ENCODE results near the gene HACD2. TPM values are rescaled to one million over a fixed set of nuclear protein-coding genes. Genes with fewer than 3 reads are reported as not detected.
"Not testable (repeated sequence)": the region's sequence is repeated elsewhere in the genome, so short reads cannot be mapped to it uniquely, and the experiment has no call there.

HACD2 gene
- total RNA-seq, 5 donors from 2014 or later (not counting 1 experiment from before 2014, with no cell fraction given): 18.2 to 23.2 (median 20.7) TPM

DNA sequence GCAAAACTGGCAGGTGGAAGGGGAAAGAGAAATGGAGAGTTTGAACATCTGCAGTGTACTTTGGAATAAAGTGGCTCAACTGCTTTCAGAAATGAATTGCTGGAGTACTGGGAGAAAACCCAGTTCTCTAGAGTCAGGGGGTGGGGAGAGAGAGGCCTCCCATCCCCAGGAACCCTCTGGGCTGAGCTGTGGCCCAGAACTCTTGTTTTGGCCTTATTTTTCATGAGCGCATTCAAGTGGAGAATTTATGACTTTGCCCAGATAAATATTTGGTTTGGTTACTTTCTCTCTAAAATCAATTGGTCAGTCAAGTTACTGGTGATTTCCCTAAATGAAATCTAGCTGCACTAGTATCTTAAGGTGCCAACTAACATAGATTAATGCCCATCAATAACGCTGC is 28.7 kb upstream of the HACD2 start:
- no peak overlapping the region for H3K4me3 ChIP-seq (ENCODE audit: control insufficient read depth in 1 of 2, extremely low read depth in 1 of 2, low read length in 1 of 2)
- Mint-ChIP-seq H3K36me3 (peaks cover 16% of the 10 kb centered on the region), H3K4me1 (peaks cover 0 to 5% (median 0%) of the 10 kb centered on the region in 3 donors), H3K27ac (no peak overlapping the region), H3K4me3 (no peak overlapping the region), H3K27me3 (no peaks in the 10 kb centered on the region), H3K9me3 (no peaks in the 10 kb centered on the region)
- no CpG with 5 or more reads among the region's 2 CpGs for WGBS (ENCODE audit: insufficient coverage)
- POLR2A ChIA-PET: no interaction called here
- H3K9me3 ChIP-seq: no peaks in the 10 kb centered on the region
- CTCF ChIA-PET: no interaction called here
- DNase-seq (no peak), ATAC-seq (replicated peaks in 1 of 4) (no peak)
- H3K36me3 ChIP-seq (ENCODE audit: control insufficient read depth in 2 of 2, extremely low read depth in 1 of 2, insufficient read depth in 1 of 2, low read length in 1 of 2): peaks cover 9% of the 10 kb centered on the region in 2 donors
- no peak overlapping the region for H3K27ac ChIP-seq (ENCODE audit: low read length)
- no peaks in the 10 kb centered on the region for H3K4me1 ChIP-seq (ENCODE audit: control insufficient read depth in 1 of 2, extremely low read depth in 1 of 2, insufficient read depth in 2 of 2, low read length in 2 of 2)
- no peaks in the 10 kb centered on the region for H3K27me3 ChIP-seq (replicated peaks in 1 of 2; ENCODE audit: control insufficient read depth in 2 of 2, extremely low read depth in 1 of 2, insufficient read depth in 2 of 2, low read length in 1 of 2)

DNA sequence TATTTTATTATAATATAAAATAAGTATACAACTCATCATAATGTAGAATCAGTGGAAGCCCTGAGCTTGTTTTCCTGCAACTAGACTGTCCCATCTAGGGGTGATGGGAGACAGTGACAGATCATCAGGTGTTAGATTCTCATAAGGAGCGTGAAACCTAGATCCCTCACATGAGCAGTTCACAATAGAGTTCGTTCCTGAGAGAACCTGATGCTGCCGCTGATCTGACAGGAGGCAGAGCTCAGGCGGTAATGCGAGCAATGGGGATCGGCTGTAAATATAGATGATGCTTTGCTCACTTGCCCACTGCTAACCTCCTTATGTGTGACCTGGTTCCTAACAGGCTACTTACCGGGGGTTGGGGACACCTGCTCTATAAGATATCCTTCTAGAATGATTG is 26.8 kb upstream of the HACD2 start:
- H3K9me3 ChIP-seq; H3K4me3 ChIP-seq (ENCODE audit: control insufficient read depth in 1 of 2, extremely low read depth in 1 of 2, low read length in 1 of 2); H3K27me3 ChIP-seq (replicated peaks in 1 of 2; ENCODE audit: control insufficient read depth in 2 of 2, extremely low read depth in 1 of 2, insufficient read depth in 2 of 2, low read length in 1 of 2); H3K27me3 Mint-ChIP-seq; ATAC-seq (replicated peaks in 1 of 4); H3K36me3 ChIP-seq (ENCODE audit: control insufficient read depth in 2 of 2, extremely low read depth in 1 of 2, insufficient read depth in 1 of 2, low read length in 1 of 2); DNase-seq; H3K9me3 Mint-ChIP-seq; H3K27ac ChIP-seq (ENCODE audit: low read length); H3K27ac Mint-ChIP-seq; CTCF ChIA-PET; H3K4me1 Mint-ChIP-seq; POLR2A ChIA-PET; H3K4me1 ChIP-seq (ENCODE audit: control insufficient read depth in 1 of 2, extremely low read depth in 1 of 2, insufficient read depth in 2 of 2, low read length in 2 of 2); H3K4me3 Mint-ChIP-seq: not testable (repeated sequence)
- no CpG with 5 or more reads among the region's 7 CpGs for WGBS (ENCODE audit: insufficient coverage)
- peaks cover 16% of the 10 kb centered on the region for H3K36me3 Mint-ChIP-seq

DNA sequence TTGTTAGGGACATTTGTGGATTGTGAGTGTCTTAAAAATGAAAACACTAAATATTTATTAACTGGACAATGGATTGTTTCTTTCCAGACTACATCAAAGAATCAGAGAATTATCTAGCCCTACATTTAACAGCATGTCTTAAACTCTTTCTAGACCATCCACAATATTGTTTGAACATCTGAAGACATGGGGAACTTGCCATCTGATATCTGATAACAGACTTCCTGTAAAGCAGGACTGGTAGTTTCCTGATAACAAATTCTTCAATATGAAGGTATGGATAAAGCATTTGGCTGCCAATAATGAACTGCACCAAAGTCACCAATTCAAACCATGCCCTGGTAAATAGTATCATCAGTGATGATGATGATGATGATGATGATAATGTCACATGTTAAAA is 26.2 kb upstream of the HACD2 start:
- DNase-seq (no peak), ATAC-seq (replicated peaks in 1 of 4) (no peak)
- H3K27me3 Mint-ChIP-seq: no peaks in the 10 kb centered on the region
- CTCF ChIA-PET: no interaction called here
- Histone ChIP-seq H3K4me3 (ENCODE audit: control insufficient read depth in 1 of 2, extremely low read depth in 1 of 2, low read length in 1 of 2) (no peak overlapping the region), H3K36me3 (ENCODE audit: control insufficient read depth in 2 of 2, extremely low read depth in 1 of 2, insufficient read depth in 1 of 2, low read length in 1 of 2) (peaks cover 9% of the 10 kb centered on the region in 2 donors), H3K9me3 (no peaks in the 10 kb centered on the region), H3K27me3 (replicated peaks in 1 of 2; ENCODE audit: control insufficient read depth in 2 of 2, extremely low read depth in 1 of 2, insufficient read depth in 2 of 2, low read length in 1 of 2) (no peaks in the 10 kb centered on the region), H3K4me1 (ENCODE audit: control insufficient read depth in 1 of 2, extremely low read depth in 1 of 2, insufficient read depth in 2 of 2, low read length in 2 of 2) (no peaks in the 10 kb centered on the region), H3K27ac (ENCODE audit: low read length) (no peak overlapping the region)
- no peak overlapping the region for H3K27ac Mint-ChIP-seq
- H3K9me3 Mint-ChIP-seq: no peaks in the 10 kb centered on the region
- peaks cover 16% of the 10 kb centered on the region for H3K36me3 Mint-ChIP-seq
- peaks cover 0 to 7% (median 4%) of the 10 kb centered on the region in 3 donors for H3K4me1 Mint-ChIP-seq
- no peak overlapping the region for H3K4me3 Mint-ChIP-seq
- POLR2A ChIA-PET: no interaction called here

- no peak for DNase-seq
- Mint-ChIP-seq H3K4me3 (no peak overlapping the region), H3K4me1 (peaks cover 0 to 7% (median 4%) of the 10 kb centered on the region in 3 donors), H3K27ac (no peak overlapping the region), H3K9me3 (no peaks in the 10 kb centered on the region), H3K27me3 (no peaks in the 10 kb centered on the region), H3K36me3 (peaks cover 16% of the 10 kb centered on the region)
- no peak overlapping the region for H3K27ac ChIP-seq (ENCODE audit: low read length)
- 100% methylated on average over 2 of the region's 3 CpGs for WGBS (ENCODE audit: insufficient coverage)
- no peaks in the 10 kb centered on the region for H3K9me3 ChIP-seq
- POLR2A ChIA-PET: no interaction called here
- H3K4me3 ChIP-seq (ENCODE audit: control insufficient read depth in 1 of 2, extremely low read depth in 1 of 2, low read length in 1 of 2): no peak overlapping the region
- H3K4me1 ChIP-seq (ENCODE audit: control insufficient read depth in 1 of 2, extremely low read depth in 1 of 2, insufficient read depth in 2 of 2, low read length in 2 of 2): no peaks in the 10 kb centered on the region
- H3K27me3 ChIP-seq (replicated peaks in 1 of 2; ENCODE audit: control insufficient read depth in 2 of 2, extremely low read depth in 1 of 2, insufficient read depth in 2 of 2, low read length in 1 of 2): no peaks in the 10 kb centered on the region
- CTCF ChIA-PET: no interaction called here
- ATAC-seq (replicated peaks in 1 of 4): no peak
- peaks cover 9% of the 10 kb centered on the region in 2 donors for H3K36me3 ChIP-seq (ENCODE audit: control insufficient read depth in 2 of 2, extremely low read depth in 1 of 2, insufficient read depth in 1 of 2, low read length in 1 of 2)
Measured at GRCh38 chr3:123610331-123610730, 25.5 kb upstream of the HACD2 start.

- DNase-seq: no peak
- H3K27ac Mint-ChIP-seq: no peak overlapping the region
- H3K27me3 Mint-ChIP-seq: no peaks in the 10 kb centered on the region
- peaks cover 0 to 7% (median 4%) of the 10 kb centered on the region in 3 donors for H3K4me1 Mint-ChIP-seq
- H3K4me3 Mint-ChIP-seq: no peak overlapping the region
- Histone ChIP-seq H3K27ac (ENCODE audit: low read length) (no peak overlapping the region), H3K4me3 (ENCODE audit: control insufficient read depth in 1 of 2, extremely low read depth in 1 of 2, low read length in 1 of 2) (no peak overlapping the region), H3K27me3 (replicated peaks in 1 of 2; ENCODE audit: control insufficient read depth in 2 of 2, extremely low read depth in 1 of 2, insufficient read depth in 2 of 2, low read length in 1 of 2) (no peaks in the 10 kb centered on the region), H3K9me3 (no peaks in the 10 kb centered on the region), H3K4me1 (ENCODE audit: control insufficient read depth in 1 of 2, extremely low read depth in 1 of 2, insufficient read depth in 2 of 2, low read length in 2 of 2) (no peaks in the 10 kb centered on the region), H3K36me3 (ENCODE audit: control insufficient read depth in 2 of 2, extremely low read depth in 1 of 2, insufficient read depth in 1 of 2, low read length in 1 of 2) (peaks cover 7 to 8% of the 10 kb centered on the region in 2 donors)
- H3K9me3 Mint-ChIP-seq: no peaks in the 10 kb centered on the region
- ChIA-PET CTCF (no interaction called here), POLR2A (no interaction called here)
- H3K36me3 Mint-ChIP-seq: peaks cover 15% of the 10 kb centered on the region
- no peak for ATAC-seq (replicated peaks in 1 of 4)
- 100% methylated on average over 2 of the region's 5 CpGs for WGBS (ENCODE audit: insufficient coverage)
Measured at GRCh38 chr3:123609063-123609462, 24.2 kb upstream of the HACD2 start.

DNA sequence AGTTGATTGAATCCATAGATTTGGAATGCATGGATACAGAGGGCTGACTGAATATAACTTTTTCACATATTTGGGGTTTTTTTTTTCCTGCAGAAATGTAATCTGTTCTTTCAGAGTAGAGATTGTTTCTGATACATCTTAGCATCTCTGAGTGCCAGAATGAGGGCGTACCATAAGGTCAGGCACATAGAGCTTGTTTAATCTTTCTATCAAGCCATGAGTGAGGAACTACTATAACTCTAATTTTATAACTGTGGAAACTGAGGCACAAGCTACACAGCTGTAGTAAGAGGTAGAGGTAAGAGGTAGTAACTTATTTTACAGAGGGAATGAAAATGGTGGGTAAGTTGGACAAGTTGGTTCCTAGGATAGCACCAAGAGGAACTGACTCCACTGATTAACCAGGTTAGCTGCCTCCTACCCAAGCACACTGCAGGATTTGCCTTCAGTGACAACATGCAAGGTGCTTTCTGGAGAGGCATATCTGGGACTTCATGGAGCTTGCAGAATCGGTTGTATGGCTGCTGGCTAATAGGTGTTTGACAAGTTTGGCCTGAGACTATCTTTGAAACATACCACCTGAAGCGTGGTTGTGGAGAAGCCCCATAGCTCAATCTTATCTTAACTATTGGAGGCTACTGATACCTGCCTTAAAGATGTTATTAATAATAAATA is 23.5 kb upstream of the HACD2 start:
- Mint-ChIP-seq H3K4me3 (no peak overlapping the region), H3K4me1 (peaks cover 0 to 7% (median 4%) of the 10 kb centered on the region in 3 donors), H3K27ac (no peak overlapping the region), H3K27me3 (no peaks in the 10 kb centered on the region), H3K9me3 (no peaks in the 10 kb centered on the region), H3K36me3 (peaks cover 10% of the 10 kb centered on the region)
- H3K4me1 ChIP-seq (ENCODE audit: control insufficient read depth in 1 of 2, extremely low read depth in 1 of 2, insufficient read depth in 2 of 2, low read length in 2 of 2): no peaks in the 10 kb centered on the region
- POLR2A ChIA-PET: no interaction called here
- WGBS (ENCODE audit: insufficient coverage): no CpG with 5 or more reads among the region's 3 CpGs
- H3K27ac ChIP-seq (ENCODE audit: low read length): no peak overlapping the region
- H3K36me3 ChIP-seq (ENCODE audit: control insufficient read depth in 2 of 2, extremely low read depth in 1 of 2, insufficient read depth in 1 of 2, low read length in 1 of 2): peaks cover 1 to 7% of the 10 kb centered on the region in 2 donors
- CTCF ChIA-PET: no interaction called here
- H3K27me3 ChIP-seq (replicated peaks in 1 of 2; ENCODE audit: control insufficient read depth in 2 of 2, extremely low read depth in 1 of 2, insufficient read depth in 2 of 2, low read length in 1 of 2): no peaks in the 10 kb centered on the region
- H3K4me3 ChIP-seq (ENCODE audit: control insufficient read depth in 1 of 2, extremely low read depth in 1 of 2, low read length in 1 of 2): no peak overlapping the region
- H3K9me3 ChIP-seq: no peaks in the 10 kb centered on the region
- ATAC-seq (replicated peaks in 1 of 4) (no peak), DNase-seq (no peak)

DNA sequence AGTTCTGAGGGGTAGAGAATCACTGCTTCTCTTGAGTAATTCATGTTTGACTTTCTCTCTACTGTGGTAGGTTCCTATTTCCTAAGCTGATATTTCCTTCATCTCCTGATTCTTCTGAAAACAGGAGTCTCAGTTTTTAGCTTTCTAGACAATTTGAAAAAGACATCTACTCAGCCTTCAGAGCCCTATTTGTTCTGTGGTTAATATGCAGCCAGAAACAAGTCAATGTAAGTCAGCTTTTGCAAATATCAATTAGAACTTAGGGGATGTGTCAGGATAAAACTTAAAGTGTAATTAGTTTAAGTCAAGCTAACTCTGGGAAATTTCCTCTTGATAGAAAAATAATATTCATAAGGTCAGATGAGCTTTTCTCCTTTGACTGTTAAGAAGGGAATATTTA is 21.7 kb upstream of the HACD2 start:
- DNase-seq: no peak
- H3K9me3 ChIP-seq: no peaks in the 10 kb centered on the region
- Mint-ChIP-seq H3K27ac (no peak overlapping the region), H3K27me3 (no peaks in the 10 kb centered on the region), H3K4me1 (peaks cover 0 to 7% (median 4%) of the 10 kb centered on the region in 3 donors), H3K9me3 (no peaks in the 10 kb centered on the region), H3K4me3 (no peak overlapping the region), H3K36me3 (no peaks in the 10 kb centered on the region)
- H3K36me3 ChIP-seq (ENCODE audit: control insufficient read depth in 2 of 2, extremely low read depth in 1 of 2, insufficient read depth in 1 of 2, low read length in 1 of 2): no peaks in the 10 kb centered on the region
- H3K27me3 ChIP-seq (replicated peaks in 1 of 2; ENCODE audit: control insufficient read depth in 2 of 2, extremely low read depth in 1 of 2, insufficient read depth in 2 of 2, low read length in 1 of 2): no peaks in the 10 kb centered on the region
- CTCF ChIA-PET: no interaction called here
- H3K27ac ChIP-seq (ENCODE audit: low read length): no peak overlapping the region
- H3K4me1 ChIP-seq (ENCODE audit: control insufficient read depth in 1 of 2, extremely low read depth in 1 of 2, insufficient read depth in 2 of 2, low read length in 2 of 2): no peaks in the 10 kb centered on the region
- H3K4me3 ChIP-seq (ENCODE audit: control insufficient read depth in 1 of 2, extremely low read depth in 1 of 2, low read length in 1 of 2): no peak overlapping the region
- ATAC-seq (replicated peaks in 1 of 4): no peak
- POLR2A ChIA-PET: no interaction called here
